Measurements from ENCODE around the gene COPS9. TPM values are rescaled to one million over a fixed set of nuclear protein-coding genes. Genes with fewer than 3 reads are reported as not detected.

The COPS9 gene
- total and polyA plus RNA-seq, 10 of the 15 experiments (the other 5 are each of a cell fraction or from before 2014, with no cell fraction given), result 80.8 to 419 (median 213) TPM

DNA sequence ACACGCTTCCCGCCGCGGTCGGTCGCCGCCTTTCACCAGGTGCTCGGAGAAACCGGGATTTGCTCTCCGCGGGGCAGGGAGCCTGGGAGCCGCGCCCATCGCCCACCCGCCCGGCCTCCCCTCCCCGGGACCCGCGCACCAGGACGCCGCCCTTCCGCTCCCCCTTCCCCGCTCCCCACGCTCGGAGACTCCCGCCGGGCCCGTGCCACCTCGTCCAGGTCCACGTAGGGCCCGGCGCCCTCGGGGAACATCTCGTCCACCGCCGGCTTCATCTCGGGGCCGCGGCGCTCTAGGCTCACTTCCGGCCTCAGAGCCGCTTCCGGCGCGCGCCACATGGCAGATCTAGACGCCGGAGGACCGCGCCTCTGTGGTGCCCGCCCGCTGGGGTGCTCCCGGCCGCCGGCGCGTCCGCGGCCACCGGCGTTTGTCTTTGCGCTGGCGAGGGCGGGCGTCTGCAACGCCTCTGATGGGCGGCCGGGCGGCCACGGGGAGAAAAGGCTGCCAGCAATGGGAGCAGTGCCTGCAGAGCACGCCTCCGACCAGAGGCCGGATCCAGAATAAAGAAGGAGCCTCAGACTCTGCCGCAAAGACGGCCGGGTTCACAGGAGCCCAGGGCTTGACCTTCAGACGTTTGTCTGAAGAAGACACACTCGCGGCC is at the start of gene COPS9 (continued):
- no peak for TF ChIP-seq BCLAF1 (IDR thresholded peaks at IDR 0.05)
- TF ChIP-seq BCL11A (IDR thresholded peaks at IDR 0.05; ENCODE audit: low read depth, low read length), result no peak
- TF ChIP-seq MLLT1 (IDR thresholded peaks at IDR 0.05), result no peak
- no peak for TF ChIP-seq JUNB (IDR thresholded peaks at IDR 0.05)
- TF ChIP-seq NR2C2 (IDR thresholded peaks at IDR 0.05; ENCODE audit: borderline replicate concordance, control insufficient read depth, insufficient read length, low read depth), result no peak
- 0 out of 2 replicates have a peak, but pooled peaks have one; percentile 40 for TF ChIP-seq GATAD2B (conservative IDR thresholded peaks at IDR 0.05; ENCODE audit: low read depth)
- TF ChIP-seq YBX1 (IDR thresholded peaks at IDR 0.05), result no peak
- TF ChIP-seq FOXM1 (IDR thresholded peaks at IDR 0.05; ENCODE audit: low read depth, low read length), result no peak
- TF ChIP-seq, protein P1, sequence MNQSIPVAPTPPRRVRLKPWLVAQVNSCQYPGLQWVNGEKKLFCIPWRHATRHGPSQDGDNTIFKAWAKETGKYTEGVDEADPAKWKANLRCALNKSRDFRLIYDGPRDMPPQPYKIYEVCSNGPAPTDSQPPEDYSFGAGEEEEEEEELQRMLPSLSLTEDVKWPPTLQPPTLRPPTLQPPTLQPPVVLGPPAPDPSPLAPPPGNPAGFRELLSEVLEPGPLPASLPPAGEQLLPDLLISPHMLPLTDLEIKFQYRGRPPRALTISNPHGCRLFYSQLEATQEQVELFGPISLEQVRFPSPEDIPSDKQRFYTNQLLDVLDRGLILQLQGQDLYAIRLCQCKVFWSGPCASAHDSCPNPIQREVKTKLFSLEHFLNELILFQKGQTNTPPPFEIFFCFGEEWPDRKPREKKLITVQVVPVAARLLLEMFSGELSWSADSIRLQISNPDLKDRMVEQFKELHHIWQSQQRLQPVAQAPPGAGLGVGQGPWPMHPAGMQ (IDR thresholded peaks at IDR 0.05; ENCODE audit: borderline replicate concordance), result no peak
- no peak for TF ChIP-seq ATF2 (IDR thresholded peaks at IDR 0.05; ENCODE audit: low read length)
- no peak for TF ChIP-seq EP300 (IDR thresholded peaks at IDR 0.05; ENCODE audit: borderline replicate concordance in 1 of 2, control insufficient read depth in 1 of 2, low read depth in 2 of 2, low read length in 2 of 2)
- TF ChIP-seq ZNF207 (IDR thresholded peaks at IDR 0.05; ENCODE audit: borderline replicate concordance), result no peak
- no peak for TF ChIP-seq SPI1 (IDR thresholded peaks at IDR 0.05; ENCODE audit: borderline replicate concordance, insufficient read depth, low read depth, low read length)
- TF ChIP-seq RB1 (IDR thresholded peaks at IDR 0.05; ENCODE audit: borderline replicate concordance), result peak; percentile 72; the same call in 1 of the 2 replicates
- TF ChIP-seq TBL1XR1 (IDR thresholded peaks at IDR 0.05; ENCODE audit: low read depth, low read length), result no peak
- no peak for TF ChIP-seq FOXK2 (IDR thresholded peaks at IDR 0.05)
- TF ChIP-seq NFYB (IDR thresholded peaks at IDR 0.05; ENCODE audit: insufficient read depth, low read depth, low read length), result no peak
- TF ChIP-seq, protein P2, sequence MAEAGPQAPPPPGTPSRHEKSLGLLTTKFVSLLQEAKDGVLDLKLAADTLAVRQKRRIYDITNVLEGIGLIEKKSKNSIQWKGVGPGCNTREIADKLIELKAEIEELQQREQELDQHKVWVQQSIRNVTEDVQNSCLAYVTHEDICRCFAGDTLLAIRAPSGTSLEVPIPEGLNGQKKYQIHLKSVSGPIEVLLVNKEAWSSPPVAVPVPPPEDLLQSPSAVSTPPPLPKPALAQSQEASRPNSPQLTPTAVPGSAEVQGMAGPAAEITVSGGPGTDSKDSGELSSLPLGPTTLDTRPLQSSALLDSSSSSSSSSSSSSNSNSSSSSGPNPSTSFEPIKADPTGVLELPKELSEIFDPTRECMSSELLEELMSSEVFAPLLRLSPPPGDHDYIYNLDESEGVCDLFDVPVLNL (IDR thresholded peaks at IDR 0.05; ENCODE audit: low read depth, low read length), result no peak
- no peak for TF ChIP-seq KAT2A (conservative IDR thresholded peaks at IDR 0.05; ENCODE audit: control insufficient read depth, low read depth, low read length)
- TF ChIP-seq ATF3 (IDR thresholded peaks at IDR 0.05; ENCODE audit: borderline replicate concordance, extremely low read depth, low read depth, low read length), result no peak
